Adrenal gland (tissue), 5 donors: ENCODE data around the gene CLSTN3.

Experiments
- CTCF ChIP-seq, 6 experiments: fragments of 450-650 bp in 4 of 6; fragments of 200-600 bp in 2 of 6; sonication (generic) in 1 of 6; IDR thresholded peaks; 1 replicate in 5 of 6; 2 replicates in 1 of 6; pipeline versions ENCODE4 v1.5.1 to v1.8.0; 2016 to 2021; ENCODE audit warnings: antibody characterized with exemption in 6 of 6, mild to moderate bottlenecking in 2 of 6, moderate library complexity in 1 of 6
- POLR2A ChIP-seq, 2 donors: fragments of 450-650 bp; IDR thresholded peaks; one replicate each; pipeline ENCODE4 v1.6.1; 2017; ENCODE audit warnings: antibody characterized with exemption in 2 of 2, mild to moderate bottlenecking in 2 of 2, moderate library complexity in 1 of 2
- donor health status: DM: no; HTN: no; CAD: no.

- TF ChIP-seq CTCF (IDR thresholded peaks at IDR 0.05) (peak; percentile 36 to 68 (median 58)), POLR2A (IDR thresholded peaks at IDR 0.05) (no peak)
These were observed 58.6 kb downstream of the CLSTN3 start for GRCh38 chr12:7188562-7189397.
